SH-SY5Y (cell line): ENCODE results near the gene TRIM37.

Experiments
- GATA2 ChIP-seq: IDR thresholded peaks from 2 replicates; pipeline ENCODE4 v1.6.1; 2011; ENCODE audit warnings: mild to moderate bottlenecking, low read depth, low read length
- GATA3 ChIP-seq: IDR thresholded peaks from 2 replicates; pipeline ENCODE4 v1.6.1; 2011; ENCODE audit warnings: low read depth, mild to moderate bottlenecking, low read length, moderate library complexity

DNA sequence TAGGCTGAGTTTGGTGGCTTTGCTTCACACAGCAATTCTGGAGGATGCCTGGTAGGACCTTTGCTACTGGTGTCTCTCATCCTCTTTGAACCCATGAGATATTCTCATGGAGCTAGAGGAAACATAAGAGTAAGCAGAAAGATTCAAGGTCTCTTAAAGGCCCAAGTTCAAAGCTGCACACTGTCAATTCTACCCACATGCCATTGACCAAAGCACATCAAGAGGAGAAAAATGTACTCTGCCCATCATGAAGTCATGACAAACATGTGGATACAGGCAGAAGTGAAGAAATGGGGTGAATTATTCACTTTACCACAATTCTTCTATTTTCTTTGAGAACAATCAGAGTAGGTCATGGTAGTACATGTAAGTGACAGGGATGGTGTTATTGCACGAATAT, 35.2 kb upstream of the TRIM37 start:
- TF ChIP-seq GATA3 (no peak), GATA2 (no peak)
